Endothelial cell (in vitro differentiated cells): ENCODE measurements around the gene CCS. TPM values are rescaled to one million over a fixed set of nuclear protein-coding genes. Genes with fewer than 3 reads are reported as not detected.
"Not testable (repeated sequence)": the region's sequence is repeated elsewhere in the genome, so short reads cannot be mapped to it uniquely, and the experiment has no call there.

Source experiments
- DNase-seq: peaks from one replicate; pipeline ENCODE4 v3.0.0; 2021; ENCODE audit warnings: low spot score
- H3K27ac Mint-ChIP-seq: one replicate; pipeline ENCODE4 v1.8.0; 2021; ENCODE audit warnings: mixed read lengths, inconsistent platforms; ENCODE audit not compliant: unreplicated experiment
- H3K27me3 Mint-ChIP-seq: one replicate; pipeline ENCODE4 v1.8.0; 2021; ENCODE audit warnings: mild to moderate bottlenecking, moderate library complexity, mixed read lengths, inconsistent platforms; ENCODE audit not compliant: unreplicated experiment
- H3K36me3 Mint-ChIP-seq: one replicate; pipeline ENCODE4 v1.8.0; 2021; ENCODE audit warnings: mild to moderate bottlenecking, low read depth, mixed read lengths, inconsistent platforms; ENCODE audit not compliant: unreplicated experiment
- H3K4me1 Mint-ChIP-seq: one replicate; pipeline ENCODE4 v1.8.0; 2021; ENCODE audit warnings: mild to moderate bottlenecking, mixed read lengths, inconsistent platforms; ENCODE audit not compliant: unreplicated experiment
- H3K4me3 Mint-ChIP-seq: one replicate; pipeline ENCODE4 v1.8.0; 2021; ENCODE audit warnings: mild to moderate bottlenecking, mixed read lengths, inconsistent platforms; ENCODE audit not compliant: unreplicated experiment
- H3K9me3 Mint-ChIP-seq: one replicate; pipeline ENCODE4 v1.8.0; 2021; ENCODE audit warnings: mixed read lengths, inconsistent platforms; ENCODE audit not compliant: unreplicated experiment
- CTCF ChIP-seq: fragments of 200-600 bp; sonication (generic); IDR thresholded peaks from one replicate; pipeline ENCODE4 v1.5.0; 2021; ENCODE audit warnings: antibody characterized with exemption; ENCODE audit not compliant: unreplicated experiment
- total RNA-seq: library from RNA; stranded (reverse); fragmentation: NEBNext Ultra II Directional; extraction: Animal tissue kit (Norgen Biotek cat#: 25700); gene quantifications from one replicate; pipeline ENCODE4 v1.2.1, GENCODE V29; 2021; ENCODE audit not compliant: unreplicated experiment

CCS gene
- total RNA-seq, 1 donor from 2014 or later: 51.2 TPM

GRCh38 chr11:66581261-66581660 is 11.7 kb upstream of the CCS start:
- Mint-ChIP-seq H3K27ac (no peak overlapping the region), H3K9me3 (peaks cover 4% of the 10 kb centered on the region), H3K4me1 (no peaks in the 10 kb centered on the region), H3K36me3 (no peaks in the 10 kb centered on the region), H3K4me3 (no peak overlapping the region), H3K27me3 (peaks cover 5% of the 10 kb centered on the region)
- no peak for TF ChIP-seq CTCF
- DNase-seq: no peak

- not testable (repeated sequence) for H3K27me3 Mint-ChIP-seq, DNase-seq, H3K4me3 Mint-ChIP-seq, H3K4me1 Mint-ChIP-seq, H3K36me3 Mint-ChIP-seq, H3K9me3 Mint-ChIP-seq, H3K27ac Mint-ChIP-seq
These were observed 10.3 kb upstream of the CCS start for GRCh38 chr11:66582565-66583147.

- not testable (repeated sequence) for H3K36me3 Mint-ChIP-seq, H3K27me3 Mint-ChIP-seq, H3K4me3 Mint-ChIP-seq, DNase-seq, H3K9me3 Mint-ChIP-seq, H3K4me1 Mint-ChIP-seq, H3K27ac Mint-ChIP-seq
These were observed 7.5 kb upstream of the CCS start for GRCh38 chr11:66585447-66585846.

- Mint-ChIP-seq H3K9me3 (peaks cover 4% of the 10 kb centered on the region), H3K4me1 (no peaks in the 10 kb centered on the region), H3K4me3 (no peak overlapping the region), H3K27me3 (peaks cover 1% of the 10 kb centered on the region), H3K27ac (no peak overlapping the region), H3K36me3 (no peaks in the 10 kb centered on the region)
- no peak for DNase-seq
- no peak for TF ChIP-seq CTCF
These were observed 6.8 kb upstream of the CCS start for GRCh38 chr11:66586136-66586535.

DNA sequence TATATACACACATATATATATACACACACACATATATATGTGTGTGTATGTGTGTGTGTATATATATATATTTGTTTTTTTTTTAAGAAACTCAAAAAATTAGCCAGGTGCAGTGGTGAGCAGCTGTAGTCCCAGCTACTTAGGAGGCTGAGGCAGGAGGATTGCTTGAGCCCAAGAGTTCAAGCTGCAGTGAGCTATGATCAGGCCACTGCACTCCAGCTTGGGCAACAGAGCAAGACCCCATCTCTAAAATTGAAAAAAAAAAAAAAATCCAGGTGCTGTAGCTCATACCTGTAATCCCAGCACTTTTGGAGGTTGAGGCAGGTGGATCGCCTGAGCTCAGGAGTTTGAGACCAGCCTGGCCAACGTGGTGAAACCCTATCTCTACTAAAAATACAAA is 3.7 kb upstream of the CCS start:
- not testable (repeated sequence) for H3K27ac Mint-ChIP-seq, DNase-seq, H3K36me3 Mint-ChIP-seq, H3K9me3 Mint-ChIP-seq, H3K27me3 Mint-ChIP-seq, H3K4me3 Mint-ChIP-seq
- peaks cover 10% of the 10 kb centered on the region for H3K4me1 Mint-ChIP-seq

GRCh38 chr11:66589996-66590675 is 2.8 kb upstream of the CCS start:
- H3K27ac Mint-ChIP-seq: no peak overlapping the region
- no peak overlapping the region for H3K4me3 Mint-ChIP-seq
- H3K9me3 Mint-ChIP-seq: no peaks in the 10 kb centered on the region
- H3K36me3 Mint-ChIP-seq: no peaks in the 10 kb centered on the region
- peaks cover 7% of the 10 kb centered on the region for H3K27me3 Mint-ChIP-seq
- TF ChIP-seq CTCF: no peak
- peaks cover 13% of the 10 kb centered on the region for H3K4me1 Mint-ChIP-seq
- no peak for DNase-seq
